Fibroblast of skin of left quadriceps (primary cell): ENCODE measurements around the gene STUB1.

Experiments used
- DNase-seq, 2 experiments: peaks; one replicate each; pipeline ENCODE4 v3.0.0-alpha.2; 2013; ENCODE audit warnings: low read depth in 2 of 2

STUB1 gene

DNA sequence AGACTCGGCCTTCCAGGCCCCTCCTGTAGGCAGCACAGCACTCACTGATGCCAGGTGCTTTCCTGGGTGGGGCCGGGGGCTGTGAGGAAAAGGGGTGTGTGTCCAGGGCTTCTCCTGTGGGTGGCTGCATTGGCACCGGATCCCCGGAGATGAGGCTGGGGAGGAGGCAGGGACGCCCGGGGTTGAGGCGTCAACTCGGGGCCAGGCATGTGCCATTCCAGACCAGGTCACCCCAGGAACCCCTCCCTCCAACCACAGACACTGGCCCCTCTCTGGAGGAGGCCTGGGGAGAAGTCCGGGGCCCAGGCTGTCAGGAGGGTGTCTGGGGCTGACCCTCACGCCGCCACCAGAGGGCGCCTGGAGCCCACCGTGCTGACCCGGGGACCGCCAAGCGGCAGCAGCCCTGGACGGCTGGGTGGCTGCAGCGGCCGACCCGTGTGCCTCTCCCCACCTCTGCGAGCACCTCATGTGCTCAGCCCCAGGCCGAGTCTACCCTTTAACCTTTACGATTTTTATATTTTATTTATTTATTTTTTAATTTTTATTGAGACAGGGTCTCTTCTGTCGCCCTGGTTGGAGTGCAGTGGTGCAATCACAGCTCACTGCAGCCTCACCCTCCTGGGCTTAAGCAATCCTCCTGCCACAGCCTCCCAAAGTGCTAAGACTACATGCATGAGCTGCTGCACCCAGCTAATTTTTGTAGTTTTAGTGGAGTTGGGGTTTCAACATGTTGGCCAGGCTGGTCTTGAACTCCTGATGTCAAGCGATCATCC lies 31.5 kb downstream of the STUB1 start:
- no peak for DNase-seq

DNA sequence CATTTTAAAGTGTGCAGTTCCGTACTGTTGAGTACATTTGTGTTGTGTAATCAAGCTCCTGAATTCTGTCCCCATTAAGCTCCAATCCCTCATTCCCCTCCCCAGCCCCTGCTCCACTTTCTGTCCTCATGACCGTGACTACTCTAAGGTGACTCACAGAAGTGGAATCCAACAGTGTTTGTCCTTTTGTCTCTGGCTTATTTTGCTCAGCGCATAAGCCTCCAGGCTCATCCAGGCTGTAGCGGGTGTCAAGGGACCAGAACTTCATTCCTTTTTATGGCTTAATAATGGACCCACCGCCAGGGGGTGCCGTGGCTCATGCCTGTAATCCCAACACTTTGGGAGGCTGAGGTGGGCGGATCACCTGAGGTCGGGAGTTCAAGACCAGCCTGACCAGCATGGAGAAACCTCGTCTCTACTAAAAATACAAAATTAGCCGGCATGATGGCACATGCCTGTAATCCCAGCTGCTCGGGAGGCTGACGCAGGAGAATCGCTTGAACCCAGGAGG lies 32.6 kb downstream of the STUB1 start:
- peak; percentile 72 to 78 for DNase-seq

DNA sequence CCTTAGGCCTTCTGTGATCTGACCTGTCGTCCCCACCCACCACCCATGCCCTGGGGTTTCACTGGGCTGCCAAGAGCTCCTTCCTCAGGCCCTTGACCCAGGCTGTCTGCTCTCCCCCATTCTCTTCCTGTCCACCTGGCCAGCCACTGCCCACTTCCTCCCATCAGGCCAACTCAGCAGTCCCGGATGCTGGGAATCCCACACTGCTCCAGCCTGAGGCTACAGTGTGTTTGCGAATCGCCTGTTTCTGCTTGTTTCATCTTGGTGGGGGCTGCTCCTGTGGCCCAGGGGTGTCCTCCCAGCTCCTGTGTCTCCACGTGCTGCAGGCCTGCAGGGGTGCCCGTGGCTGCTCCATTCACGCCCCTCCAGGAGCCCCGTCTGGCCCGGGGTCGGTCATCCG lies 33.9 kb downstream of the STUB1 start:
- DNase-seq = no peak

DNA sequence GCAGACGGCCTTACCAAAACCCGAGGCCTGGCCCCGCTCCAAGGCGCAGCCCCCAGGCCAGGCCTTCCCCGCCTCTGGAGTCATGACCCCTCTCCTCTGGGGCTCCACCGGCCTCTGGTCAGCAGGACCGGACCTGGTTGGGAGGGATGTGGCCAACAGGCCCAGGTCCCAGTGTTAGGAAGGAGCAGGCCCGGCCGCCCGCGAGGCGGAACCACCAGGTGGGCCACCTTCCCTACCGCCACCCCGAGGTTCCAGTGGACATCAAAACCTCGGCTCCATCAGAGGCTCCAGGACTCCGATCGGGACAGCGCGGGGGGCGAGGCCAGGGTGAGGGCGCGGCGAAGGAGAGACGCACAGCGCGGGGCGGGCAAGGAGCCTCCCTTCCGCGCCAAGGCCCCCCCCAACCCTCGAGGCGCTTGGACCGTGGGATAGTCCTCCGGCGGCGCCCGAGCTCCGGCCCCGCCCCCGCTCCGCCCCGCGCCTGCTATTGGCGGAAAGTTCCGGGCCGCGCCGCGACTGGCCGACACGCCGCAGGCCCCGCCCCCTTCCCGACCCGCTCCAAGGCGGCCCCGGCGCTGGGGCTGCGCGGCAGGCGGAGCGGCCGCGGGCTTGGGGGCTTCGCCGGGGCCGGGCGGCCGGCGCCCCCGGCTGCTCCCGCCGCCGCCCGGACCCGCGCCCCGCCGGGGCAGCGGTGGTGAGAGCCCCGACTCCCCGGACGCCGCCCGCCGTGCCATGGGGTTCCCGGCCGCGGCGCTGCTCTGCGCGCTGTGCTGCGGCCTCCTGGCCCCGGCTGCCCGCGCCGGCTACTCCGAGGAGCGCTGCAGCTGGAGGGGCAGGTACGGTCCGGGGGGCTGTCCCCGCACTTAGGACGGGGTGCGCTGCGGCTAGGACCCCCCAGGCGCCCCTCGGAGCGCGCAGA lies 34.6 kb downstream of the STUB1 start, which contains the start of gene METRN:
Gene METRN (plus strand): TSS at position 561 of the 919 bp plus-strand sequence. CDS start 172 bp downstream, at position 733.
- DNase-seq = peak; percentile 58 to 64

DNA sequence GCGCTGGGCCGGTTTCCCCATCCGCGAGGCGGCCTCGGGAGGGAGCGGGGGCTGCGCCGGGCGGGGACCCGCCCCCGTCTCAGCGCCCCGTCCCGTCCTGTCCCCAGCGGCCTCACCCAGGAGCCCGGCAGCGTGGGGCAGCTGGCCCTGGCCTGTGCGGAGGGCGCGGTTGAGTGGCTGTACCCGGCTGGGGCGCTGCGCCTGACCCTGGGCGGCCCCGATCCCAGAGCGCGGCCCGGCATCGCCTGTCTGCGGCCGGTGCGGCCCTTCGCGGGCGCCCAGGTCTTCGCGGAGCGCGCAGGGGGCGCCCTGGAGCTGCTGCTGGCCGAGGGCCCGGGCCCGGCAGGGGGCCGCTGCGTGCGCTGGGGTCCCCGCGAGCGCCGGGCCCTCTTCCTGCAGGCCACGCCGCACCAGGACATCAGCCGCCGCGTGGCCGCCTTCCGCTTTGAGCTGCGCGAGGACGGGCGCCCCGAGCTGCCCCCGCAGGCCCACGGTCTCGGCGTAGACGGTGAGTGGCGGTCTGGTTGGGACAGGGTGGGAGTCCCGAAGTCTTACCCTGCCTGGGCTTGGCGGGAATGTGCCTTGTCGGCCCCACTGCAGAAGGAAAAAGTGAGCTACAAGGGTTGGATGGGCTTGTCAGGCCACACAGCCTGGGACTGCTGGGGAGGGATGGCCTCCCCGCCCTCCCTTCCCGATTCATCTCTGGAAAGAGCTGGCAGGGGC lies 35.4 kb downstream of the STUB1 start:
- DNase-seq = no peak

DNA sequence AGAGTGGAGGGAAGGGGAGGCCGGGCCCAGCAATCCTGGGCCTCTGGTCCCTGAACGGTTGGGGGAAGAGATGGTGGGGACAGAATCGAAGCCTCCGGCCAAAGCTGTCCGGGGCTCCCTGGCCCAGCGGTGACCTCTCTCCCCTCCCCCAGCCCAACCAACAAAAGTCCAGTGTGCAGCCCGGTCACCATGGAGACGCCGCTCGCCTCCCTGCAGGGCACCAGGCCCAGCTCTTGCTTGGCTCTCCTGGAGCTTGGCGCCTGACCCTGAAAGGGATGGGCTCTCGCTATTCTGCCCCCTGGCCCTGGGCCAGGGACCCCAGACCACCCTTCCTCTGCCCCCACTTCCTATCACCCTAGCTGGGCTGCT lies 36.0 kb downstream of the STUB1 start:
- DNase-seq = no peak

DNA sequence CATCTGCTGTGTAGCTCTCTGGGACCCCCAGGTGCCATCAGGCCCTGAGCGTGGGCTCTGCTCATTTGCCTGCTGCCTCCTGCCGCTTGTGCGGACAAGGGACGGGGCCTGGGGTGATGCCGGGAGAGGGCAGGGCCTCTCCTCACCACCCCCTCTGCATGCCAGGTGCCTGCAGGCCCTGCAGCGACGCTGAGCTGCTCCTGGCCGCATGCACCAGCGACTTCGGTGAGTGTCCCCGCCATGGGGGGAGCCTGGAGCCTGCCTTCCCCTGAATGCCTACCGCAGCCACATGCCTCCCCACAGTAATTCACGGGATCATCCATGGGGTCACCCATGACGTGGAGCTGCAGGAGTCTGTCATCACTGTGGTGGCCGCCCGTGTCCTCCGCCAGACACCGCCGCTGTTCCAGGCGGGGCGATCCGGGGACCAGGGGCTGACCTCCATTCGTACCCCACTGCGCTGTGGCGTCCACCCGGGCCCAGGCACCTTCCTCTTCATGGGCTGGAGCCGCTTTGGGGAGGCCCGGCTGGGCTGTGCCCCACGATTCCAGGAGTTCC lies 36.6 kb downstream of the STUB1 start:
- no peak for DNase-seq

DNA sequence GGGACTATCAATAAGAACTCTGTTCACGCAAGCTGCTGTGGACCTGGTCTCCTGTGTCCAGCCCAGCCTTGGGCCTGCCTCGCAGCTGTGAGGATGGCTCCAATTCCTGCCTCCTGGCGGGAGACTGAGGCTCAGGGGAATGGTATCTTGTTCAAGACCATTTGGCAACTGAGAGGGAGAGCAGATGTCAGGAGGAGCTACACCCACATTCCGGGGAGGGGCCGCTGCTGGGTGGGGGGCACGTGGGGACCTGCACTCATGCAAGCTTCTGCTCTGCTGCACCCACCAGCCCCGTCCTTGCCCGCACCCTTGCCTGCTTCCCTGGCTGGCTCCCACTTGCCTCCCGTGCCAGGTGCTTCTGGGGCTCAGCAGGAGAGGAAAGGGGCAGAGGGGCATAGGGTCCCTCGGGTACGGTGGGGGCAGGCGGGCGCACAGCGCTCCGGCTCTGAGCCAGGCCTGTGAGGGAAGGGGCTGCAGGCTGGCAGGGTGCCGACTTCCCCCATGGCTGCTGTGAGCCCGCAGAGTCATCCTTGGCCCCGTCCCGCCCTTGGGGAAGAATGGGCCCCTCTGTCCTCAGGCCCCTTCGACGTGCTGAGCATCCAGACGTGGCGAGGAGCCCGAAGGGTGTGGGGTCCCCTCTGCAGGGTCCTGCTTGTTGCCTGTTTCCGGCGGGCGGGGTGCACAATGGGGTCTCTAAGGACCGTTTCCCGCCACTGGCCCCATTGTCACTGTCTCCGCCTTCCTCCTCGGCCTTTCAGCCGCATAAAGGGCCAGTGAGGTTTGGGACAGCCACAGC lies 37.4 kb downstream of the STUB1 start:
- DNase-seq = no peak

DNA sequence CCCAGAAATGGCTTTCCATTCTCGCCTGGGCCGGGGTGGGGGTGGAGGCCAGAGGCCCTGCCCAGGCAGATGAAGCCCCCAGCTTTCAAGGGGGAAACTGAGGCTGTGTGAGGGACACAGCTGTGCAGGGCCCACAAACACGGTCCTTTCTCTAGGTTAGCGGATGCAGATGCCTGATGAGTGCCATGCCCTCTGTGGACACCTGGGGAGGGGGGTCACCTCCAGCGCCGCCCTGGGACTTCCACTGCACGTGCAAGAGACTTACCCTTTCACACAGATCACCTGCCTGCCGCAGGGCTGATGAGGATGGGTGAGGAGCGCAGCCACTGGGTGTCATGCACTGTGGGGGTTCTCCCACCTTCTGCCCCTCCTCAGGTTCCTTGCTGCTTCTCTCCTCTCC lies 38.2 kb downstream of the STUB1 start:
- DNase-seq = no peak

DNA sequence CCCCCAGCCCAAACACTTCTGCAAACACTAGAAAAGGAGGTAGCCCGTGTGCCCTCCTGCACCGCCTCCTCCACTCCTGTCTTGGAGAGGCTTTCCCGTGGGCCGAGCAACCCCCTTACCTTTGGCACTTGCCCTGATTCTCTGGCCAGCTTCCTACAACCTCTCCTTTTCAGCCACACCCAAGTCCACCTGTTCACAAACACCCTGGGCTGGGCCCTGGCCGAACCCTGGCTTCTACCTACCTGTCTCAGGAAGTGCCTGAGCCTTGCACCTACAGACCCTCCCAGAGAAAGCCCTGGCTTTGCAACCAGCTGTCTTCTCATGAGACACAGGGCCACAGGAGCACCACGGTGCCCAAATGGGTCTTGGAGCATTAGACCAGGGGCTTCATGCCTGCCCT lies 38.7 kb downstream of the STUB1 start:
- DNase-seq = no peak

DNA sequence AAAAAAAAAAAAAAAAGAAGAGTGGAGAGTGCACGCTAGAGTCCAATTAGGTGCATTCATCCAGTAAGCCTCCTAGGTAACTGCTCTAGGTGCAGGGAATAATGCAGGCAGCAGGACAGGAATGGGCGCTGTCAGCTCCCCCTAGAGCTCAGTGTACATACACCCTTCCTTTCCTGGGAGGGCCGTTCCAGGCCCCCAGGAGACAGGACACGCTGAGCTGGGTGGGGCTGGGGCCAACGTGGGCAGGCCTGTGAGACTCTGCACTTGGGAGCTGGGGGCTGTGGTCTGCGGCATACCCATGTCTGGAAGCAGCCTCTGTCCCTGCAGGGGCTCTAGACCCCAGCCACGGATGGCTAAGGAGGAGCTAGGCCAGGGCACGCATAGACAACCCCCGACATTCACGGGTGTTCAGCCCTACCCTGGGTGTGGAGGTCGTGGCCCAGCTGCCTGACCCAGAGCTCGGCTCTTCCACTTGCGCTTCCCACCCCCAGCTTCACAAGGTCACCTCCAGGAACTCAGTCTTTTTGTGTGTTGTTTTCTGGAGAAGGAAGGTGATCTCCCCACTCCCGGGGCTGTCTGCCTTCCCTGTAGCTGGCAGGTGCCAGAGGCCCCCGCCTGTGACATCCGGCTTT lies 39.7 kb downstream of the STUB1 start:
- DNase-seq = no peak

DNA sequence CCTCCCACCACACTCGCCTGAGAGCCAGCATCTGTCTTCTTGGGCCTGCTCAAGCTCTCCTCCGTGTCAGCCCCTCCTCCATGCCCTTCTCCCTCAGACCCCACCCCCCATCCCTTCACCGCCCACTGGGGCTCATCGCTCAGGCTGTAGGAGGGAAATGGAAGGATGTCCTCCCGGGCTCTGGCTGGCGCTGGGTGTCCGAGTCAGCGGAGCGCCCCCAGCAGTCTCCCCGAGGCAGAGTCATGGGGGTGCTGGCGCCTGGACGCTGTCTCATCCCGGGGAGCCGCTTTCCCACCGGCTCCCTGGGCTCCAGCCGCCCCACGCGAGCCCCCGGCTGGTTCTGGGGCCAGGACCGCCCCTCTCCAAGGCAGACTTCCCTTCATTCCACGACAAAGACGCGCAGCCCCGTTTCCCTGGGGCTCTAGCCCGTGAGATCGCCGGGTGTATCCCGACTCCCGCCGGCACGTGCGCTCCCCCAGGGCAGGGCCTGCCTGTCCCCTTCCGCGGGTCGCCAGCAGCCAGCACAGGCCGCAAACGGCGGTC lies 40.3 kb downstream of the STUB1 start:
- DNase-seq = peak in 1 of 2 experiments; percentile 24

DNA sequence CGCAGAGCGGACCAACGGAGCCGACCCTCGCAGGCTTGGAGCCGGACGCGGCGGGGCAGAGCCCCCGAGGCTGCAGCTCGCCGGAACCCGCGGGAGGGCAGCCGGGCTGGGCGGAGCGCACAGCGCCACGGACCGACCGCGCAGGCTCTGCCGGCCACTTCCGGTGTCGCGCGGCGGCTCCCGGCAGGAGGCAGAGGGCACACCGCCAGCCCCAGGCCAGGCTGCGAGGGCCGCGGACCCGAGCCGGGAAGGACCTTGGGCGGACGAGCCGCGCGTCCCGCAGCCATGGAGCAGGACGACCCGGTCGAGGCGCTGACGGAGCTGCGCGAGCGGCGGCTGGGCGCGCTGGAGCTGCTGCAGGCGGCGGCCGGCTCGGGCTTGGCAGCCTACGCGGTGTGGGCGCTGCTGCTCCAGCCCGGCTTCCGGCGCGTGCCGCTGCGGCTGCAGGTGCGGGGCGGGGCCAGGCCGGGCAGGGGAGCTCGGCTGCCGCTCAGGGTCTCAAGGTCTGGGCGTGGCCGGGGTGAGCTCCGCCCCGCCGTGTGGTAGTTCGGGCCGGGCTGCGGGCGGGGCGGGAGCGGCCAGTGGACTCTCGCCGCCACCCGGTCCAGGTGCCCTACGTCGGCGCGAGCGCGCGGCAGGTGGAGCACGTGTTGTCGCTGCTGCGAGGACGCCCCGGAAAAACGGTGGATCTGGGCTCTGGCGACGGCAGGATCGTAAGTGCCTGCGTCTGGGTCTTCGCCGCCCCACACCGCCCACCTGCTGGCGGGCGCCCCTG lies 41.0 kb downstream of the STUB1 start, which contains the start of gene ANTKMT:
Gene ANTKMT (plus strand): TSS at position 157 of the 775 bp plus-strand sequence. CDS start 129 bp downstream, at position 286.
- DNase-seq = peak in 1 of 2 experiments; percentile 20

DNA sequence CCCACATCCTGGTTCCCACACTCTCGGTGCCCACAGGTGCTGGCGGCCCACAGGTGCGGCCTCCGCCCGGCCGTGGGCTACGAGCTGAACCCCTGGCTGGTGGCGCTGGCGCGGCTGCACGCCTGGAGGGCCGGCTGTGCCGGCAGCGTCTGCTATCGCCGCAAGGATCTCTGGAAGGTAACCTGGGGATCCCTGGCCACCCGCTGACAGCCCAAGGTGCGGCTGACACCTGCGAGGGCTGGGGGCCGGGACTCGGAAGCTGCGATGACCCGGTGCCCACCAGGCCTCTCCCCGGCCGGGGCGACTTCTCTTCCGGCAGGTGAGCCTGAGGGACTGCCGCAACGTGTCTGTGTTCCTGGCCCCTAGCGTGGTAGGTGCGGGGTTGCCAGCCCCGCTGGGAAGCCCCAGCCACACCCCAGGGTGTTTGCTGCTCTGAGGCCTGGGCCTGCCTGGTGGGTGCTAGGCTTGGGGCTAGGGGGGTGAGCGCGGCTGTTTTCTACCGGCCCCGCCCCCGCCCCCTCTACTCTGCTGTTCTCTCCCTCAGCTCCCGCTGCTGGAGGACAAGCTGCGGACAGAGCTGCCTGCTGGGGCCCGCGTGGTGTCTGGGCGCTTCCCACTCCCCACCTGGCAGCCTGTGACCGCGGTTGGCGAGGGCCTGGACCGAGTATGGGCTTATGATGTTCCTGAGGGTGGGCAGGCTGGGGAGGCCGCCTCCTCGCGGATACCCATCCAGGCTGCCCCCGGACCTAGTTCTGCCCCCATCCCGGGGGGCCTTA lies 41.7 kb downstream of the STUB1 start:
- DNase-seq = no peak

DNA sequence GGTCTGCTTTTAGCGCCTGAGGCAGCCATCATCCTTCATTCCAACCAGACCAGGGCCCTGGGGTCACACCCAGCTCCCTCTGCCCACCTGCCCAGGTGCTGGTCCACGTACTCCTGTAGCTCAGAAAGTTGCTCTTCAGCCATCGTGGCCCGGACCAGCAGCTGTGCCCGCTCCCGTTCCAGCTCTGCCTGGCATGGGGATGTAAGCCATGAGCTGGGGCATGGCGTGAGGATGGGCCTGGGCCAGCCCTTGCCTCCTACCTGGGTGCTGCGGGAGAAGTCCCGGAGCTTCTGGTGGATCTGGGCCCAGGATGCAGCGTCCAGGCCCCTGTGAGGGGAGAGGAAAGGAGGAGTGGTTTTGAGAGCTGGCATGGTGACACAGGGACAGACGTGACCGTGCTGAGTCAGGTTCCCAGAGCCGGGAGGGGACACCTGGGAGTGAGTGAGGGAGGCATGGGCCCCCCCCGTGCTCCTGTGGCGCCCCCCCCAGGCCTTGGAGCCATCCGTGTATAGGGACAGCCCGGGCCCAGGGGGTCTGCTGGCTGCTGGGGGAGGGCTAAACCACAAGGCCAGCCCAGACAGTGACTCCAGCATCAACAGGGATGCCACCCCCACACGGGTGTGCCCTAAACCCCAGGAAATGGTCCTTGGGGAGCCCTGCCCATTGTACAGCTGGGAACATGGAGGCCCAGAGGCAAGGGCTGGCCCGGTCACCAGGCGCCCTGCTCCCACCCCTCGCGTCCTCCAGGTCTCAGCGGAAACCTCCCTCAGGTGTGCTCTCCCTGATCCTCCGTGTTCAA lies 42.8 kb downstream of the STUB1 start:
- no peak for DNase-seq

DNA sequence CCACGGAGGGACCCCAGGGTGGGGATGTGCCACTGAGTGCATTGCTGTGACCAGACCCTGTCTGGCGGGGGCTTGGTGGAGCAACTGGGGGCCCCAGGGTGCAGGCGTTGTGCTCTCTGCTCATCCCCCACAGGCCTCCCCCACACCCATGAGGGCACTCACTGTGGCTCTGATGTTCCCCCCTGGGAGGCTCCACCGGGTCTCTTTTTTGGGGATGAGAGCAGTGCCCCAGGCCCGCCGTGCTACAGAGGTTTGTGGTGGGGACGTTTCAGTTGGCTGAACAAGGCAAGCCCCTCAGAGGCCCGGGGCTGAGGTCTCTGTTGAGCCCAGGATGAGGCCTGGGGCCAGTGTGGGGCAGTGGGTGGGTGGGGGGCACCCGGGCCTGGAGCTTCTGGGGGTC lies 43.5 kb downstream of the STUB1 start:
- DNase-seq = no peak
